Stomach (tissue), 9 donors: ENCODE measurements around the gene CFAP46. TPM values are rescaled to one million over a fixed set of nuclear protein-coding genes. Genes with fewer than 3 reads are reported as not detected.

Experiments used
- DNase-seq, 2 donors: peaks; one replicate each; pipeline versions ENCODE4 v3.0.0 to v3.0.0-alpha.2; 2013 to 2019
- H3K27ac ChIP-seq, 5 donors: fragments of 200-600 bp in 4 of 5; sonication (generic) in 4 of 5; one replicate each; pipeline ENCODE4 v1.5.1; 2013 to 2019; ENCODE audit warnings: mild to moderate bottlenecking in 1 of 5, moderate library complexity in 1 of 5
- H3K27me3 ChIP-seq, 3 donors: fragments of 200-600 bp; sonication (generic); one replicate each; pipeline ENCODE4 v1.5.1; 2017 to 2019; ENCODE audit warnings: mixed run types in 1 of 3
- H3K36me3 ChIP-seq, 4 donors: fragments of 200-600 bp; sonication (generic); 1 replicate in 3 of 4; 2 replicates in 1 of 4; pipeline ENCODE4 v1.5.1; 2016 to 2019
- H3K4me1 ChIP-seq, 4 donors: fragments of 200-600 bp; sonication (generic); one replicate each; pipeline ENCODE4 v1.5.1; 2016 to 2019
- H3K4me3 ChIP-seq, 4 donors: fragments of 200-600 bp; sonication (generic) in 3 of 4; one replicate each; pipeline ENCODE4 v1.5.1; 2016 to 2019; ENCODE audit warnings: mild to moderate bottlenecking in 1 of 4
- H3K9me3 ChIP-seq, 4 donors: fragments of 200-600 bp; sonication (generic); one replicate each; pipeline ENCODE4 v1.5.1; 2016 to 2019
- CTCF ChIP-seq, 7 experiments: fragments of 450-650 bp in 4 of 7; fragments of 200-600 bp in 3 of 7; sonication (generic) in 3 of 7; IDR thresholded peaks; one replicate each; pipeline ENCODE4 v1.5.1; 2016 to 2019; ENCODE audit warnings: antibody characterized with exemption in 7 of 7, control low read depth in 2 of 7, mild to moderate bottlenecking in 1 of 7
- EP300 ChIP-seq: sonication (generic); formaldehyde crosslinking; IDR thresholded peaks from one replicate; pipeline ENCODE4 v1.6.1; 2017; ENCODE audit warnings: antibody characterized with exemption
- POLR2A ChIP-seq, 4 donors: fragments of 450-650 bp; IDR thresholded peaks; one replicate each; pipeline ENCODE4 v1.6.1; 2016; ENCODE audit warnings: antibody characterized with exemption in 4 of 4, control low read depth in 2 of 4, mild to moderate bottlenecking in 1 of 4, moderate library complexity in 1 of 4
- POLR2AphosphoS5 ChIP-seq, 3 donors: sonication (generic); formaldehyde crosslinking; IDR thresholded peaks; one replicate each; pipeline ENCODE4 v1.6.1; 2016; ENCODE audit warnings: antibody characterized with exemption in 3 of 3
- WGBS, 5 donors: extraction: QIAGEN DNeasy Blood & Tissue Kit in 3 of 5; methylation state at CpG; one replicate each; pipeline versions ENCODE4 v1.1.5 to v1.1.7; 2013 to 2018; 5-methylcytosine and 5-hydroxymethylcytosine counted together
- intact Hi-C: fragments of 100-400 bp; cut with DNase I; formaldehyde crosslinking; loops from one replicate; pipeline ENCODE4 v1.15.1; 2023; ENCODE audit warnings: low total_unique reads
- polyA plus RNA-seq, 3 donors: library from polyadenylated mRNA; stranded (reverse); fragments of 200-250 nt; gene quantifications; one replicate each; pipeline ENCODE4 v1.2.3, GENCODE V29; 2013
- total RNA-seq, 5 donors: library from RNA; depleted of rRNA; stranded (reverse); fragments of >200 nt; gene quantifications; one replicate each; pipeline versions ENCODE4 v1.1.0 to v1.2.3, GENCODE V29; 2014 to 2016
- donor health status: healthy with polysubstance abuse.
- donor health status: Bipolar disorder and iron deficiency.
- donor health status: healthy.

Gene CFAP46
- total and polyA plus RNA-seq, 8 donors: under 0.01 to 5.8 (median 1.8) TPM; not detected in 1

DNA sequence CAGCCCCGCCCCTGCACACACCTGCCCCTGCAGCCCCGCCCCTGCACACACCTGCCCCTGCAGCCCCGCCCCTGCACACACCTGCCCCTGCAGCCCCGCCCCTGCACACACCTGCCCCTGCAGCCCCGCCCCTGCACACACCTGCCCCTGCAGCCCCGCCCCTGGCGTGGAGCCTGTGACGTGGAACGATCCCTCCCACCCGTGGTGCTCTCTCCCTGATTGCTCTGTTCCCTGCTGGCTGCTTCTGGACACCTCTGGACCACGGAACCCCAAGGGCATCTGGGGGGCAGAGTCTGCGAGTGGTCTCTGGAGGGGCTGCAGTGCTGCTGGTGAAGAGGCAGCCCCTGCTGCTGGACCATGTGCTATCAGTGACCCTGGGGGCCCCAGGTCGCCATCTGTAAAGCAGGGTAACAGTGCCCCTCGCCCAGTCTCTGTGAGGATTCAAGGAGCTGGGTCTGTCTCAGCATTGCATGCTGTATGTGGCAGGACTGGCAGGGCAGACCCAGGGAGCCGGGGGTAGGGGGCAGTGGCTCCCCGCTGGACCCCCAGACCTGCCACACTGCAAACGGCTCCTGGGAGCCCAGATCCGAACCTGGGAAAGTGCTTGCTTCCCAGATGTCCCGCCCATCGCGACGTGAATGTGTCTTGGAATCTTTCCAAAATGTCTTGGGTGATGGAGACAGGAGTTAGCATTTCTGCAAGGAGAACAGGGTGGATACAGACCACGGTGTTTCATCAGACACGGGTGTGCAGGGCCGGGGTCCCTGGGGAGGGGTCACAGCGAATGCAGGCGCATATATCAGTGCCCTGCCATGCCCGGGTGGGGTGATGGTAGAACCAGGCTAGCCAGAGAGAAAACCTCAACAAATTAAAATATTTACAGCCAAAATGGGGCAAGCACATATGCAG is 128.6 kb downstream of the CFAP46 start:
- H3K9me3 ChIP-seq: no peaks in the 10 kb centered on the region
- WGBS, 5 donors: 52 to 62% (median 55%) methylated on average over 8 to 25 of the region's 28 CpGs
- TF ChIP-seq POLR2A (IDR thresholded peaks at IDR 0.05) (no peak), EP300 (no peak), CTCF (IDR thresholded peaks at IDR 0.05) (no peak), POLR2AphosphoS5 (IDR thresholded peaks at IDR 0.05) (no peak)
- no peak overlapping the region for H3K4me3 ChIP-seq
- peaks cover 0 to 98% (median 0%) of the 10 kb centered on the region in 3 donors for H3K27me3 ChIP-seq
- no peak for DNase-seq
- intact Hi-C loops: no loop called here
- no peaks in the 10 kb centered on the region for H3K36me3 ChIP-seq
- H3K27ac ChIP-seq: no peak overlapping the region
- no peaks in the 10 kb centered on the region for H3K4me1 ChIP-seq

DNA sequence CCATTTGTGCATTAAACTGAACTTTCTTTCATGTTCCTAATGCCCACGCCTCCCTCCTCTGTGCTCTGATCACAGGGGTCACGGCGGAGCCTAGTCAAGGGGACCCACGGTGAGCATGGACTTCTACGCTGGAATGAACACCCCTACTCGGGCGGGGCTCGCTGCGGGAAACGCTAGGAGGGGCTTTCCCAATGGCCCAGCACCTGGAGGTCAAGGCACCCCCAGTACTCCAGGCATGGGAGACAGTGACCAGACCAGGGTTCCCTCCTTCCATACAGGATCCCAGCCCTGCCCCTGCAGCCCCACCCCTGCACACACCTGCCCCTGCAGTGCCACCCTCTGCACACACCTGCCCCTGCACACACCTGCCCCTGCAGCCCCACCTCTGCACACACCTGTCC is 129.4 kb downstream of the CFAP46 start:
- TF ChIP-seq CTCF (IDR thresholded peaks at IDR 0.05) (no peak), POLR2AphosphoS5 (IDR thresholded peaks at IDR 0.05) (no peak), EP300 (no peak), POLR2A (IDR thresholded peaks at IDR 0.05) (no peak)
- DNase-seq: no peak
- intact Hi-C loops: no loop called here
- Histone ChIP-seq H3K27ac (no peak overlapping the region), H3K27me3 (peaks cover 0 to 95% (median 0%) of the 10 kb centered on the region in 3 donors), H3K4me1 (no peaks in the 10 kb centered on the region), H3K36me3 (no peaks in the 10 kb centered on the region), H3K9me3 (no peaks in the 10 kb centered on the region), H3K4me3 (no peak overlapping the region)
- 61 to 71% (median 62%) methylated on average over 10 of the region's 10 CpGs for WGBS, 5 donors

GRCh38 chr10:132812520-132812919 is 129.8 kb downstream of the CFAP46 start:
- DNase-seq: peak in 1 of 2 donors; percentile 14

More at GRCh38 chr10:132812520-132812919, 129.8 kb downstream of the CFAP46 start:
- no peak overlapping the region for H3K27ac ChIP-seq
- peaks cover 0 to 90% (median 0%) of the 10 kb centered on the region in 3 donors for H3K27me3 ChIP-seq
- H3K4me1 ChIP-seq: no peaks in the 10 kb centered on the region
- no peaks in the 10 kb centered on the region for H3K9me3 ChIP-seq
- no peak overlapping the region for H3K4me3 ChIP-seq
- TF ChIP-seq POLR2A (IDR thresholded peaks at IDR 0.05) (no peak), CTCF (IDR thresholded peaks at IDR 0.05) (no peak), EP300 (no peak), POLR2AphosphoS5 (IDR thresholded peaks at IDR 0.05) (no peak)
- intact Hi-C loops: no loop called here
- H3K36me3 ChIP-seq: no peaks in the 10 kb centered on the region
- 64 to 81% (median 76%) methylated on average over 4 to 11 of the region's 11 CpGs for WGBS, 5 donors
